Tibial artery (tissue), 4 donors: ENCODE data around the gene ZNF385D.

ENCODE experiments used
- DNase-seq, 2 donors: peaks; one replicate each; pipeline ENCODE4 v3.0.0-alpha.2; 2019
- H3K27ac ChIP-seq, 2 donors: fragments of 200-600 bp; sonication (generic) in 1 of 2; 1 replicate in 1 of 2; 2 replicates in 1 of 2; pipeline ENCODE4 v1.5.1; 2018 to 2019; ENCODE audit warnings: mild to moderate bottlenecking in 1 of 2
- H3K27me3 ChIP-seq, 2 donors: fragments of 200-600 bp; sonication (generic) in 1 of 2; one replicate each; pipeline versions ENCODE4 v1.5.1 to v1.6.0; 2016 to 2019
- H3K36me3 ChIP-seq, 3 donors: fragments of 200-600 bp; sonication (generic) in 2 of 3; one replicate each; pipeline ENCODE4 v1.5.1; 2016 to 2019; ENCODE audit warnings: mild to moderate bottlenecking in 2 of 3
- H3K4me1 ChIP-seq, 4 donors: fragments of 200-600 bp; sonication (generic) in 2 of 4; 1 replicate in 3 of 4; 2 replicates in 1 of 4; pipeline ENCODE4 v1.5.1; 2016 to 2019
- H3K4me3 ChIP-seq, 2 donors: fragments of 200-600 bp; sonication (generic) in 1 of 2; 1 replicate in 1 of 2; 2 replicates in 1 of 2; pipeline ENCODE4 v1.5.1; 2018 to 2019; ENCODE audit warnings: mild to moderate bottlenecking in 2 of 2
- H3K9me3 ChIP-seq, 3 donors: fragments of 200-600 bp; sonication (generic) in 1 of 3; one replicate each; pipeline ENCODE4 v1.5.1; 2016 to 2019
- intact Hi-C: fragments of 100-400 bp; cut with DNase I; formaldehyde crosslinking; loops from one replicate; pipeline ENCODE4 v1.15.0; 2023; ENCODE audit warnings: low total_unique reads
- TF ChIP-seq, protein P1 (sequence below), 2 experiments: fragments of 200-600 bp in 1 of 2; fragments of 450-650 bp in 1 of 2; IDR thresholded peaks; one replicate each; pipeline ENCODE4 v1.5.1; 2017 to 2019; ENCODE audit warnings: antibody characterized with exemption in 2 of 2, mild to moderate bottlenecking in 1 of 2, moderate library complexity in 1 of 2

Gene ZNF385D

DNA sequence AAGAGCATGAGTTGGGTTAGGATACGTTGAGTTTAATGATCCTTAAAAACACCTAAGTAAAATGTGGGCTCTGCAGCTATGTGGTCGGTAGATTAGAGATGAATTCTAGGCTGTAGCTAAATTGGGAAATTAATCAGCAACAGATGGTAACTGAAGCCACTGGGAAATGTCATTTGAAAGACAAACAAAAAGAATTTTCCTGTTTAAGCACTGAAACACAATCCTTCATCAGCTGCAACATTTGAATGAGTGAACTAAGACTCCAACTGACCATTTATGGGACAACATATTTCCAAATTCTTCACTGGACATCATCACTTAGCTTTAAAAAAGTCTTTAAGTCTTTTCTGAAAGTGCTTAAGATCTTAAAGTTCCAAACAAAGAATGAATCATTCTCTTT is 226.9 kb downstream of the ZNF385D start:
- DNase-seq = no peak
- H3K27me3 ChIP-seq = no peaks in the 10 kb centered on the region
- no peak overlapping the region for H3K27ac ChIP-seq
- no peaks in the 10 kb centered on the region for H3K36me3 ChIP-seq
- no peaks in the 10 kb centered on the region for H3K9me3 ChIP-seq
- intact Hi-C loops = no loop called here
- no peak overlapping the region for H3K4me3 ChIP-seq
- no peaks in the 10 kb centered on the region for H3K4me1 ChIP-seq
- TF ChIP-seq, protein P1, sequence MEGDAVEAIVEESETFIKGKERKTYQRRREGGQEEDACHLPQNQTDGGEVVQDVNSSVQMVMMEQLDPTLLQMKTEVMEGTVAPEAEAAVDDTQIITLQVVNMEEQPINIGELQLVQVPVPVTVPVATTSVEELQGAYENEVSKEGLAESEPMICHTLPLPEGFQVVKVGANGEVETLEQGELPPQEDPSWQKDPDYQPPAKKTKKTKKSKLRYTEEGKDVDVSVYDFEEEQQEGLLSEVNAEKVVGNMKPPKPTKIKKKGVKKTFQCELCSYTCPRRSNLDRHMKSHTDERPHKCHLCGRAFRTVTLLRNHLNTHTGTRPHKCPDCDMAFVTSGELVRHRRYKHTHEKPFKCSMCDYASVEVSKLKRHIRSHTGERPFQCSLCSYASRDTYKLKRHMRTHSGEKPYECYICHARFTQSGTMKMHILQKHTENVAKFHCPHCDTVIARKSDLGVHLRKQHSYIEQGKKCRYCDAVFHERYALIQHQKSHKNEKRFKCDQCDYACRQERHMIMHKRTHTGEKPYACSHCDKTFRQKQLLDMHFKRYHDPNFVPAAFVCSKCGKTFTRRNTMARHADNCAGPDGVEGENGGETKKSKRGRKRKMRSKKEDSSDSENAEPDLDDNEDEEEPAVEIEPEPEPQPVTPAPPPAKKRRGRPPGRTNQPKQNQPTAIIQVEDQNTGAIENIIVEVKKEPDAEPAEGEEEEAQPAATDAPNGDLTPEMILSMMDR (IDR thresholded peaks at IDR 0.05) = no peak

DNA sequence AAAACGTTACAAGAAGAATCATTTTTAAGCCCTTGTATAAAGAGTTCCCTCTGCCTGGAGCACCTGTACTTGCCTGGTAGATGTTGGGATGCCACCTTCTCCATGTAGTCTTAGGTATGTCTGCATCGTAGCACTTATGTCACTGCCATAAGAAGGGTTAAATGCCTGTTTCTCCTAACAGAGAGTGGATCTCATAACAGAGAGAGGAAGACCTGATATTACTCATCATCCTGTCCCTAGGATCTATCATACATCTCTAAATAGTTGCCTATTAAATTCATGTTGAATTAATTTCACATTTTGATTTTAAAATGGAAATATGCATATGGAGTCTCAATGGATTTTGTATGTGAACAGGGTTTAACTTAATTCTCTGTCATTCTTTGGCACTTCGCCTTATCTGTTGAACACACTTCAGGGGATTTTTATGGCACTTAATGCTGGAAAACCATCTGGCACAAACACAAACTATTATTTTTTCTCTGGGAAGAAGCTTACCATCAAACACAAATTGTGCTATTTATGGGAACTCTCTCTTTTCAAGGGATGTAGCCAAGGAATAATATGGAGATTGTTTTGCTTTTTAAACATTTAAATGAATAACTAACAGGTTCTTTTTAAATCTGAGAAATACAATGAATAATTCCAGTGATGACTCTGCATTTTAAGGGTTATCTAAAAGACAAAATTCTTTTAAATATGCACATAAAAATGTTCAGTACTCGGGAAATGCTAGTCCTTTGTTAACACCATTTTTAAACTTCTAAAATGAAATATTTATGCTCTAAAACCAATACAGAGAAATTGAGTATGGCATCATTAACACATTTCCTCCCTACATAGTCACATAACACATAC is 230.7 kb downstream of the ZNF385D start:
- DNase-seq = no peak
- TF ChIP-seq, protein P1 (IDR thresholded peaks at IDR 0.05) = no peak
- intact Hi-C loops = no loop called here
- Histone ChIP-seq H3K36me3 (no peaks in the 10 kb centered on the region), H3K27me3 (no peaks in the 10 kb centered on the region), H3K4me3 (no peak overlapping the region), H3K9me3 (no peaks in the 10 kb centered on the region), H3K4me1 (no peaks in the 10 kb centered on the region), H3K27ac (no peak overlapping the region)

DNA sequence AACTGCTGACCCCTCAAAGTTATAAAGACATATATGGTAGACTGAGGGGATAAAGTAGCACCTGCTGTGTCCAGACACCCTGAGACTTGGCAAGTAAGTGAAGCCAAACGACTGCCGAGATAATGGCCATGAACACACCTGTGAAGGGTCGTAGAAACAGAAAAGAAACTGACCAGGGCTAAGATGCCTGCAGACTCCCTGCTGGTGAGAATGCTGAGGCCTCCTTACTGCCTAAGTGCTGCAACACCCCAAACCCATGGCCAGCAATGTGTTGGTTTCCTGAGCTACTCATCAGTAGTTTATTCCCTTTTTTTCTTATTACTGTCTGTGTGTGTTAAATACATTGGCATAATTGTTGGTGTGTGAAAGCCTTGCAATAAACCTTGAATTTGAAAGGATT is 233.8 kb downstream of the ZNF385D start:
- Histone ChIP-seq H3K4me1 (no peaks in the 10 kb centered on the region), H3K36me3 (no peaks in the 10 kb centered on the region), H3K4me3 (no peak overlapping the region), H3K27ac (no peak overlapping the region), H3K27me3 (no peaks in the 10 kb centered on the region), H3K9me3 (no peaks in the 10 kb centered on the region)
- intact Hi-C loops = no loop called here
- TF ChIP-seq, protein P1 (IDR thresholded peaks at IDR 0.05) = no peak
- no peak for DNase-seq

DNA sequence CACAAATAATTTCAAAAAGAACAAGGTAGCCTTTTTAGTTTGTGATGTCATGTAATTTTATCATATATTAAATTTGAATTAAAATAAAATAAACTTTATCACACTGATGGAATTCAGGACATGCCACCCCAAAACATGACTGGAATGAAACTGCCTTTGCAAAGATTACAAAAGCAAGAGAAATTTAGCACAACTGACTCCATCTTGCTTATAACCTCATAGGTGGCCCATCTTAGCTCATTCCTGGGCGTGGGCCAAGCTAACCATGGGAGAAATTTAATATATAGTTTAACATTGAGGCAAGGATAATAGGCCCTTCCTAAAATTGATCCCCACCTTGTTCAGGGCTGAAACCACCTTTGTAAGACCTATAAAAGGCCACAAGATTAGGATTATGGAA is 235.6 kb downstream of the ZNF385D start:
- TF ChIP-seq, protein P1 (IDR thresholded peaks at IDR 0.05) = no peak
- no peak for DNase-seq
- H3K27ac ChIP-seq = no peak overlapping the region
- H3K27me3 ChIP-seq = no peaks in the 10 kb centered on the region
- H3K9me3 ChIP-seq = no peaks in the 10 kb centered on the region
- H3K4me1 ChIP-seq = no peaks in the 10 kb centered on the region
- intact Hi-C loops = no loop called here
- peaks cover 0 to 5% (median 0%) of the 10 kb centered on the region in 3 donors for H3K36me3 ChIP-seq
- H3K4me3 ChIP-seq = no peak overlapping the region

DNA sequence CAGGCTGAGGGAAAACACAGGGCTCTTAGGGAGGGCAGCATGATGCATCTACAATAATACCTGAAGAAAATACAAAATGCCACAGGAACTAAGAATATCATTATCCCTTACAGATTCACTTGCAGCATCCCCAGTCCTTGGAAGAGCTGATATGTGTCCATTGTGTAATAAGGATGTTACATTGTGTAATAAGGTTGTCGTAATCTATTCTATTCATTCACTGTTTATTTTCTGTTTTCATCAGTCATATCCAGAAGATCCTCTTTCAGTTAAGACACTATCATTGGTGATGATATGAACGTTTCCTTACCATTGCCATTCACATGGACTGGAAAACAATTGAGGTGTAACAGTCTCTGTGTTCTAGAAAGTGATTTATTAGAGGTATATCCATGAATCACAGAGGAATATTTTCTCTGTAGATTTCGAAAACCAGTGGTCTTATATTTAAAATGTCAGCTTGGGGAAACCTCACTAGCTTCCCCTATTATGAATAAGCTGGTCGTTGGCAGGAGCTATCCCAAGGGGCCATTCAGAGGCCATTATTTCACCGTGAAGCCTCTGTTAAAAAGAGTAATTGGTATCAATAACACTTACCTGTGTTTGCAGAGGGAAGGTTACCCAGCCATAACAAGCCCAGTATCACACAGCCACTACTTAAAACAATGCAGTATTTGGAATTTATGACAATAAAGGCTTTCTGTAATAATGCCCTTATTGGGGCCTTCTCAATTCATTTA is 241.1 kb downstream of the ZNF385D start:
- TF ChIP-seq, protein P1 (IDR thresholded peaks at IDR 0.05) = no peak
- Histone ChIP-seq H3K36me3 (peaks cover 0 to 8% (median 0%) of the 10 kb centered on the region in 3 donors), H3K9me3 (no peaks in the 10 kb centered on the region), H3K4me3 (no peak overlapping the region), H3K4me1 (no peaks in the 10 kb centered on the region), H3K27ac (no peak overlapping the region), H3K27me3 (no peaks in the 10 kb centered on the region)
- no peak for DNase-seq
- intact Hi-C loops = no loop called here
